HG02798 (cell line): ENCODE results near the gene ERICH2.
"Not testable (repeated sequence)": the region's sequence is repeated elsewhere in the genome, so short reads cannot be mapped to it uniquely, and the experiment has no call there.

Experiments used
- ATAC-seq: cut with Tn5 transposase; IDR thresholded peaks from one replicate; pipeline ENCODE4 v1.9.1; 2021; ENCODE audit warnings: mild to moderate bottlenecking; ENCODE audit not compliant: unreplicated experiment, poor library complexity

ERICH2 gene

GRCh38 chr2:170770008-170770605 is at the start of gene ERICH2:
Gene ERICH2 (plus strand): TSS chr2:170770378. CDS start chr2:170770682, 304 bp downstream.
- peak; percentile 50 for ATAC-seq

- no peak for ATAC-seq
These were observed 48.5 kb upstream of the ERICH2 start for GRCh38 chr2:170721678-170722077.

- no peak for ATAC-seq
These were observed 47.9 kb upstream of the ERICH2 start for GRCh38 chr2:170722301-170722700.

- no peak for ATAC-seq
These were observed 46.7 kb upstream of the ERICH2 start for GRCh38 chr2:170723446-170723958.

- no peak for ATAC-seq
These were observed 36.2 kb upstream of the ERICH2 start for GRCh38 chr2:170733798-170734600.

GRCh38 chr2:170734601-170735000 is 35.6 kb upstream of the ERICH2 start:
- ATAC-seq = not testable (repeated sequence)

GRCh38 chr2:170736628-170737027 is 33.5 kb upstream of the ERICH2 start:
- ATAC-seq = no peak

- ATAC-seq = no peak
These were observed 32.8 kb upstream of the ERICH2 start for GRCh38 chr2:170737406-170737805.

- no peak for ATAC-seq
These were observed 32.4 kb upstream of the ERICH2 start for GRCh38 chr2:170737821-170738220.

GRCh38 chr2:170739048-170739447 is 31.1 kb upstream of the ERICH2 start:
- no peak for ATAC-seq

GRCh38 chr2:170739507-170740046 is 30.6 kb upstream of the ERICH2 start:
- ATAC-seq = no peak

GRCh38 chr2:170740660-170741059 is 29.5 kb upstream of the ERICH2 start:
- ATAC-seq = no peak

GRCh38 chr2:170742000-170742399 is 28.2 kb upstream of the ERICH2 start:
- no peak for ATAC-seq

- ATAC-seq = no peak
These were observed 27.2 kb upstream of the ERICH2 start for GRCh38 chr2:170742896-170743529.

GRCh38 chr2:170743530-170744239 is 26.5 kb upstream of the ERICH2 start:
- no peak for ATAC-seq

- no peak for ATAC-seq
These were observed 25.8 kb upstream of the ERICH2 start for GRCh38 chr2:170744248-170745002.

- no peak for ATAC-seq
These were observed 24.9 kb upstream of the ERICH2 start for GRCh38 chr2:170745305-170745704.

- no peak for ATAC-seq
These were observed 22.3 kb upstream of the ERICH2 start for GRCh38 chr2:170747921-170748320.

- not testable (repeated sequence) for ATAC-seq
These were observed 18.6 kb upstream of the ERICH2 start for GRCh38 chr2:170751555-170751954.

GRCh38 chr2:170761572-170761971 is 8.6 kb upstream of the ERICH2 start:
- no peak for ATAC-seq
